T-helper 9 cell (primary cell): Measurements from ENCODE around the gene C20orf144.

Source experiments
- DNase-seq: peaks from one replicate; pipeline ENCODE4 v3.0.0-alpha.2; 2020

Gene C20orf144

DNA sequence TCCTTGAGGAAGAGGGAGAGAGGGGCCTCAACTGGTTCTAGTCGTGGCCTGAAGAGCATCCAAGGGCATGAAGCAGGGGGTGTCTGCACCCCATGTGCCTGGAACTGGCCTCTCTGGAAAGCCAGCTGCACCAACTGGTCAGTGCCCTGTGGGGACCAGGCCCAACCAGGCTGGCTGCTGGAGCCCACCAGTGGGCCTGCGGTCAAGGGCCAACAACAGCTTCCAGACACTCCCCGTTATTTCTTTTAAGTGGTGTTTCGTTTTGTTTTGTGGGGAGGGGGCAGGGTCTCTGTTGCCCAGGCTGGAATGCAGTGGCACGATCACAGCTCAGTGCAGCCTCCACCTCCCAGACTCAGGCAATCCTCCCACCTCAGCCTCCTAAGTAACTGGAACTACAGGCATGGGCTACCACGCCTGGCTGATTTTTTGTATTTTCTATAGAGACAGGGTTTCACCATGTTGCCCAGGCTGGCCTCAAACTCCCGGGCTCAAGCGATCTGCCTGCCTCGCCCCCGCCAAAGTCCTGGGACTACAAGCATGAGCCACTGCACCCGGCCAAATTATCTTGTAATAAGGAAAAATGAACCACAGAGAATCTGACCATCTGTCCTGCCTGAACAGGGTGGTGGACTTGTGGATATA, 11.9 kb upstream of the C20orf144 start:
- no peak for DNase-seq

- no peak for DNase-seq
These were observed 11.2 kb upstream of the C20orf144 start for GRCh38 chr20:33650753-33651561.

DNA sequence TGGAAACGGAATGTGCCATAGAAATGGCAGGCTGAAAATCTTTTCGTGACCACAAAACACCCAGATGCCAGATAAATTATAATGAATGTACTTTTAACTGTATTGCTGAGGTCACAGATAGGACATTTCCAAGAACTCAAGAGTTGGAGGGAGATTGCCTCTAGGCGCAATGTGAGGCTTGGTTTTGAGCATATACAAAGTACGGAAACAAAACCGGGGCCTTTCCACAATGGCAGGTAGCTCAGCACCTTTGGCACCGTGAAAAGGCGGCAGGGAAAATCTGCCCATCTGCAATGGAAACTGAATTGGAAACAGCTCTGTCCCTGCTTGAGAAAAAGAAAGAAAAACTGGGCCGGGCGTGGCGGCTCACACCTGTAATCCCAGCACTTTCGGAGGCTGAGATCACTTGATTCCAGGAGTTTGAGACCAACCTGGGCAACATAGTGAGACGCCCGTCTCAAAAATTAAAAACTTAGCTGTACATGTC, 10.5 kb upstream of the C20orf144 start:
- no peak for DNase-seq

DNA sequence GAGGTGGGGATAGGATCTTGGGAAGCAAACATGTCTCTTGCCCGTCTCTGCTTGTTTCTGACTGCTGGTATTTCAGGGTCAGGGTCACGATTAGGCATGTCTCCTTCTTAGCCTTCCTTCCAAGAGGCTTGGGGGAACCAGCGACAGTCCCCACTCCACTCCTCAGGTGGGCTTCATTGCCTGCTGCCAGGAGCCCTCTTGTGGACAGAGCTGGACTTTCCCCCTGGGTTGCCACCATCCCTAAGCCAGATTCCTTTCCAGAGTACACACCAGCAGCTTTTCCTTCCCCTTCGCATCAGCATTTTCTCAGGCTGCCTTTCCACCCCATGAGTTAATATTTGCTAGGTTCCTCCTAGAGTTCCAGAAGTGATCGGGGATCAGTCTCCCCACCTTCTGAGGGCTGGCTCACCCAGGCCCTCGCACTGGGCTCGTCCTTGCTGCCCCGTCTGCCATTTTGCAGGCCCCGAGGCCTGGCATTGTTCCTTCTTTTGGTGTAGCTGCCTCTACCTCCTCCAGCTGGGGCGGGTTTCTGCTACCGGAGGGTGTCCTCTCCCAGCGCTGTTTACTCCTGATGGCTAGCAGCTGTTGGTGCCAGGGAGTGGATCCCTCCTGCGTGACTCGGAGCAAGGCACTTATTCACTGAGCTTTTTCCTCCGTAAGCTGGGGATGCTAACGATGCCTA, 8.8 kb upstream of the C20orf144 start:
- DNase-seq, result no peak

- DNase-seq, result no peak
These were observed 8.1 kb upstream of the C20orf144 start for GRCh38 chr20:33653900-33654596.

- DNase-seq, result no peak
These were observed 7.4 kb upstream of the C20orf144 start for GRCh38 chr20:33654680-33655161.

DNA sequence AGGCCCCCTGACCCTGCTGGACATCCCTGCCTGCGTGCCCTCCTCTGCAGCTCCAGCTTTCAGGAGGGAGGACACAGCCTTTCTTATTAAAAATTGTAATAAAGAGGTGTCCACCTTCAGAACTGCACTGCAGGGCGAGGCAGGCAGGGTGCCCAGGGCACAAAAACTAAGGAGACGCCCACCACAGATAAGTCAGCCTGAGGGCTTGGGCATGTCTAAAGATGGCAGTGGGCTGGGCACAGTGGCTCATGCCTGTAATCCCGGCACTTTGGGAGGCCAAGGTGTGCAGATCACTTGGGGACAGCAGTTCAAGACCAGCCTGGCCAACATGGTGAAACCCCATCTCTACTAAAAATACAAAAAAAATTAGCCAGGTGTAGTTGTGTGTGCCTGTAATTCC, 7.0 kb upstream of the C20orf144 start:
- DNase-seq, result no peak

DNA sequence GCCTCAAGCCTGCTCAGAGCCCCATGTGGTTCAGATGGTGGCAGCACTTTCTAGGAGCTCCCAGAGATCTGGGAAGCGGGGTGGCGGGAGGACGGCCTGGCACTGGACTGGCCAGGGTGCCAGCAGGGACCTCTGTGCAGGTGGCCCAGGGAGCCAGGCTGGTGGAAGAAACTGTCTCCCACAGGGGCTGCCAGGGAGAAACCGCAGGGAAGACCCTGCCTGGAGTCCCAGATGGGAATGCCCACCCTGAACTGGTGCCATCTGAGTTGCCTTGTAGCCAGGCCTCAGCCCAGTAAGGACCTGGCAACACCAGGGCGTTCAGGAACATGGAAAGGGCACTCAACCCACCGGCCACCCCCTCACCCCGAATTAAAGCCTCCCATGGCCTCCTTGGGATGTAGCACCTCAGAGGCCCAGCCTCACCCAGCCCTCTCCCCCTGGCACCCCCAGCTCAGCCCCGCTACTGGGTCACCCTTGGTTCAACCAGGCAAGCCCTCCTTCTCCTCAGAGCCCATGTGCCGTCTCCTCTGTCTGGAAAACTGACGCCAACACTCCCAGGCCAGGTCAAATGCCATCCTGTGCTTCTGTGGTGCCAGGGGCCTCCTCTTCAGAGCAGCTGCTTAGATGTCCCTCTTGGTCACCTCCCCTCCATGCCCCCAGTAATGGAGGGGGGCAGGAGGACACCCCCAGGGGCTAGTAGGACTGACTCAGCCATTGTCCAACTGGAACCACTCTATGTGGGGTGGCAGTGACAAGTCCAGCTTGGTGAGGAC, 5.9 kb upstream of the C20orf144 start:
- DNase-seq, result no peak

DNA sequence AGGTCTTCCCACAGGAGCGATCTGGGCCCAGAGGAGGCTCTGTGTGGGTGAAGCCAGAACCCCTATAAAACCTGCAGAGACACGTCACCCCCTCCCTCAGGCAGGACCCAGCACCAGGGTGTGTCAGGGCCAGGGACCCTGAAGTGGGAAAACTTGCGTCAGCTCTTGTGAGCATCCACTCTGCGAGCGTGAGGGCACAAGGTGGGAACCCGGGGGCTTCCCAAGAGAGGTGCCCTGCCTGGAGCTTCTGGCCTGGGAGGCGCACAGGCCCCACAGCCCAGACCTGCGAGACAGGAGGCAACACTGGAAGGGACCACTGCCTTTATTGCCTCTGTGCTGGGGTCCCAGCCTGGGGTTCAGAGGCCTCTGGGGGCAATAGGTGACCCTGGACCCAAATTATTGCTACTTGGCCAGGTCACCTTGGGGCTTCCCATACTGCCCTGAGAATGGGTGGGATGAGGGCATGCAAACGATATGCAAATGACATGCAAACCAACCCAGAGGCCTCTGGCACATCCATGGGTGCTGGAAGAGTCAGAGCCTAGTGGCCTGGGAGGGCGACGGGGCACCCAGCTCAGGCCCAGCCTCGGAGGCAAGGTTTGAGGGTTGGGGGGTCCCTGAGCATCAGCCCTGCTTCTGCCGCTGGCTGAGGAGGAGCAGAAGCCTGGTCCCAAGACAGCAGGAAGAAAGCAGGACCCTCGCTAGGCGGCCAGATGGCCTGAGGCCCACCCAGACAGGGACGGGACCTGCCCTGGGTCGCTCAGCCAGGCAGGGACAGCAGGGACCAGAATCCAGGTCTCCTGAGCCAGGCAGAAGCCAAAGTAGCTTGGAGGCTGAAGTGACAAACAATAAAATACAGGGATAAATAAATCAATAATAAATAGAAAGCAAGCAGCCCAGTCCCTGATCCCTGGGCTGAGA, 5.1 kb upstream of the C20orf144 start:
- DNase-seq, result no peak

DNA sequence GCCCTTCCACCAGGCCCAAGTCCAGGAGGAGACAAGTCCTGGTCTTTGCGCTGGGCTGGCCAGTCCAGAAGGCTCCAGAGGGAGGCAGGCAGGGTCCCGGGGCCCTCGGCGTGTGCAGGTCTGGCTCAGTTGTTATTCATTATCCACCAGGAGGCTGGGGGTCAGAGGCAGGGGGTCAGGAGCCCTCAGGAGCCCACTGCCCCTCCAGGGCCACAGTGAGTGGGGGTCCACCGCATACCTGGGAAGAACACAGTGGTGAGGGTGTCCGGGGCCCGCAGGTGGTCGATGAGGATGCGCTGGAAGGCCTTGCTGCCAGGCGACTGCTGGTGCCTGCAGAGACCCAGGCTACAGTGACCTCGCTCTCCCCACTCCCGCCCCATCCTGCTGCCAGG, 4.4 kb upstream of the C20orf144 start:
- DNase-seq, result no peak

GRCh38 chr20:33658510-33658909, 3.6 kb upstream of the C20orf144 start:
- DNase-seq, result no peak

- no peak for DNase-seq
These were observed 3.2 kb upstream of the C20orf144 start for GRCh38 chr20:33658929-33659328.

DNA sequence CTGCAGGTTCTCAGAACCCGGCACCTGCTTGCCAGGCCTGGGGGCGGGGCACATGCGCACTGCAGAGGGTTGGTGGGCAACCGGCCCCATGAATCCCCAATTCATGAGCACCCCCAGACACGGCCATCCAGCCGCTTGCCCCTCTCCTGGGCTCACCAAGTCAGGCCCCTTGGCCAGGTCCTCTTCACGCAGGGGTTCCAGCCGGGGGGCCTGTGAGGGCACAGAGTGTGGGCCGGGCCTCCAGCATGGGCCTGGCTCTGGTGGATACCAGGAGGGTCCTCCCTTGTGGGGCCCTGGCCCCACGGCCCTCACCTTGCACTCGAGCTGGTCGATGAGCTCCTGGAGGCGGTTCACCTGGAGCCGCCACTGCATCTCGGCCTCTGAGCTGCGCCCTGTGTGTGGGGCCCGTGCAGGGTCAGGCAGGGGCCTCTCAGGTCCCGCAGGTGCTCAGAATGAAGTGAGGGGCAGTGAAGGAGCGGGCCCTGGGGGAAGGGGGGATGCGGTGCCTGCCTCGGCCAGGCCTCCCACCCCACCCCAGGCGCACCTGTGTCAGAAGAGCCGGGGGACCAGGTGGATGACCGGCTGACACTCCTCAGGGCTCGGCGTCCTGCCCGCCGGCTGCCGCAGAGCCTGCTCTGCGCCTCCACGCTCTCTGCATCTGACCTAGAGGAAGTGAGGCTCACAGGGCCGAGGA, 2.6 kb upstream of the C20orf144 start:
- DNase-seq, result no peak

- DNase-seq, result no peak
These were observed 2.0 kb upstream of the C20orf144 start for GRCh38 chr20:33660035-33660684.

- DNase-seq, result no peak
These were observed 1.5 kb upstream of the C20orf144 start for GRCh38 chr20:33660685-33661058.

- peak; percentile 74 for DNase-seq
These were observed 1.3 kb downstream of the C20orf144 start for GRCh38 chr20:33663161-33664084.

DNA sequence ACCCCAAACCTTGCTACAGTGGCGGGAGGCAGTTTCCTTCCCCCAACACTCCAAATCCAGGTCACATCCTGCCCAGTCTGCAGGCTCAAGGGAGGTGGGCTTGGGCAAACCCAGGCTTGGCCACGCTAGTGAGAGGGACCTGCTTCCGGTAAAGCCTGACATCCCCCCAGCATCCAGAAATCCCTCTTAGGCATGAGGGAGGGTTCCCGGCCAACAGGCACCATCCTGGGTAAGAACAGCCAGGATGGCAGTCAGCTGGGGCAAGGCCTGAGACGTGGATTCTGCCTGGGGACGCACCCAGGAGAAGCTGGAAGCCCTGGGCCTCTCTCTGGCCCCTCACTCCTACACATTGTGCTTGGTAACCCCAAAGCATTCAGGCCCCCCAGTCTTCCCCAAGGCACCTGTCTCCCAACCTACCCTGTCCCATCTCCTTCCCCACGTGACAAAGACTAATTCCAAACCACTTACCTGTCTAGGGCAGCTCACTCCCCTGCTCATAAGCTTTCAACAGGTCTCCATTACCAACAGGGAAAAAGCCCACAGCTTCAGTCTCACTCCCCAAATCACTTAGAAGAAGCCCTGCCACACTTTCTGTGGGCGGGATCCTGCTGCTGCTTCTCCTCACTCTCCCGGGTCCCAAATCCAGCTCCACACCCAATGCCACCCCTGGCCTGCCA, 2.1 kb downstream of the C20orf144 start:
- no peak for DNase-seq

DNA sequence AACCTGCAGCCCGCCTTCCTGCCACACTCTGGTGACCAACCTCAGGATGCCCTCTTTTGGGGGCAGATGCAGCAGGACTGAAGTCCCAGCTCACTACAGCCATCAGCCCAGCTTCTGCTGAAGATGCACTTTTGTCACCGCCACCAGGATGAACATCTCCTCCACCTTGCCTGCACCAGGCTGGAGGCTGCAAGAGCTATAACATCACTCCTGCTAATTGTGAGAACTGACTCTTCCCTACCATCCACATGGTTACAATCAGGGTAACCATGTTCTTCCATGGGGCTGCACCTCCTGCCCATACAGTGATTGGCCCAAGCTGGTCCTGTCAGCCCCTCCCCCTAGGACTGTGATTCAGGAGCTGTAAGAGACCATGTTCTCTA, 2.6 kb downstream of the C20orf144 start:
- no peak for DNase-seq
